Measurements from ENCODE around the gene THRSP.

- TF ChIP-seq CTCF (conservative IDR thresholded peaks at IDR 0.05; ENCODE audit: low read depth, low read length): no peak
- TF ChIP-seq EZH2 (IDR thresholded peaks at IDR 0.05; ENCODE audit: low read length, unreplicated experiment): no peak
Measured at GRCh38 chr11:78030429-78031325, 33.0 kb upstream of the THRSP start.
